HG03565 (cell line): ENCODE measurements around the gene RPP38.

ENCODE experiments used
- ATAC-seq: cut with Tn5 transposase; IDR thresholded peaks from one replicate; pipeline ENCODE4 v1.9.1; 2021; ENCODE audit warnings: mild to moderate bottlenecking, moderate library complexity; ENCODE audit not compliant: unreplicated experiment

RPP38 gene

DNA sequence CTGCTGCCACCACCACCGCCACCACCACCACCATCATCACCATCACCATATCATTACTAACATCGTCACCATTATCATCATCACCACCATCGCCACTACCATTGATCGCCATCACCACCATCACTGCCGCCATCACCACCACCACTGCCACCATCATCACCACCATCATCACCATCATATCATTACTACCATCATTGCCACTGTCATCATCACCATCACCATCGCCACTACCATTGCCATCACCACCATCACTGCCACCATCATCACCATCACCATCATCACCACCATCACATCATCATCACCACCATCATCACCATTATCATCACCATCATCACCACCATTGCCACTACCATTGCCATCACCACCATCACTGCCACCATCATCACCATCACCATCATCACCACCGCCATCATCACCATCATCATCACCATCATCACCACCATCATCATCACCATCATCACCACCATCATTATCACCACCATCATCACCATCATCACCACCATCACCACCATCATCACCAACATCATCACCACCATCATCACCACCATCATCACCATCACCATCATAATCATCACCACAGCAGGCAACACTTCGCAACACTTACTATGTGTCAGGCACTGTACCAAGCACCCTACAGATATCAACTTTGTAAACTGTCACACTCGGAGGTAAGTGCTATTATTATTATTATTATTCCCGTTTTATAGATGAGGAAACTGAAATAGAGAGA is 52.1 kb downstream of the RPP38 start:
- no peak for ATAC-seq

DNA sequence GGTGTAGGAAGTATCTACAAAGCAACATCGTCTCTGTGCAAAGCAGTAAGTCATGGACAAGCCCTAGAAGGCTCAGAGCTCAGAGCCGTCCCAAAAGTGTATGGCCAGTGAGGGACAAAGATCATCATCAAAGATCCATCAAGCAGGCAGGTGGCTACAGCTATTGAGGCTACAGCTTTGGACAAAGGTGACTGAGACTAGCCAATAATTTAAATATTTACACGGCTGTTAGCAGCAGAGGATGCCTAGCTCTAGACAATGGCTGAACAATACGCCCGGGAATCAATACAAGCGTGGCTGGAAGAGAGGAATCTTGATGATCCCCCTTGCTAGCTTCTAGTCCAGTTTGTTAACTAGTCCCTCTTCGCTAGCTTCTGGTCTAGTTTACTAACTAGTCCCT is 53.4 kb downstream of the RPP38 start:
- no peak for ATAC-seq

GRCh38 chr10:15152556-15152955 is 55.4 kb downstream of the RPP38 start:
- no peak for ATAC-seq
